ENCODE data around the gene AGBL3.

AGBL3 gene

GRCh38 chr7:135156290-135156689, 170.0 kb downstream of the AGBL3 start:
- H3K4me2 ChIP-seq (ENCODE audit: low read length), result no peak overlapping the region
- H3K9me3 ChIP-seq (ENCODE audit: insufficient read depth, low read depth, low read length), result peaks cover 8% of the 10 kb centered on the region
- no peak overlapping the region for H3K18ac ChIP-seq (ENCODE audit: low read length)
- no peak overlapping the region for H3K23ac ChIP-seq (ENCODE audit: low read length)
- no peak overlapping the region for H2BK120ac ChIP-seq (ENCODE audit: insufficient read depth, low read length, poor library complexity)
- no peak overlapping the region for H2BK12ac ChIP-seq (ENCODE audit: low read length)
- no peak overlapping the region for H2AFZ ChIP-seq (ENCODE audit: insufficient read depth, low read length, poor library complexity)
- no peak overlapping the region for H3K14ac ChIP-seq (ENCODE audit: low read length)
- H4K12ac ChIP-seq (ENCODE audit: low read depth, low read length), result no peak overlapping the region
- no peak overlapping the region for H2AK5ac ChIP-seq (ENCODE audit: low read length)
- H3K36me3 ChIP-seq (ENCODE audit: control insufficient read depth in 1 of 2, insufficient read depth in 2 of 2, low read length in 2 of 2), result peaks cover 0 to 3% of the 10 kb centered on the region in 2 experiments
- H4K8ac ChIP-seq (ENCODE audit: low read depth, low read length), result no peak overlapping the region
- H2BK5ac ChIP-seq (ENCODE audit: low read depth, low read length, poor library complexity), result no peak overlapping the region
- H3K4ac ChIP-seq (ENCODE audit: low read depth, low read length), result no peak overlapping the region
- WGBS (ENCODE audit: extremely low coverage, insufficient coverage, insufficient read length), result no CpG with 5 or more reads among the region's 1 CpG
- no peak overlapping the region for H3K9ac ChIP-seq (ENCODE audit: low read length)
- DNase-seq, result no peak
- H4K91ac ChIP-seq (ENCODE audit: low read depth, low read length), result no peak overlapping the region
- peaks cover 3 to 7% of the 10 kb centered on the region in 2 experiments for H3K4me1 ChIP-seq (ENCODE audit: control insufficient read depth in 1 of 2, insufficient read depth in 2 of 2, low read length in 2 of 2)
- no peaks in the 10 kb centered on the region for H3K27me3 ChIP-seq (ENCODE audit: insufficient read depth, low read length)
- H3K79me1 ChIP-seq (ENCODE audit: low read length), result no peaks in the 10 kb centered on the region
- no peak overlapping the region for H3K27ac ChIP-seq (ENCODE audit: low read depth, low read length)
- no peaks in the 10 kb centered on the region for H3K79me2 ChIP-seq (ENCODE audit: control insufficient read depth, insufficient read depth, low read length, poor library complexity)
- H3K4me3 ChIP-seq (ENCODE audit: low read depth, low read length), result no peak overlapping the region

GRCh38 chr7:135158141-135158655, 171.9 kb downstream of the AGBL3 start:
- no peak for DNase-seq
- Histone ChIP-seq H4K8ac (ENCODE audit: low read depth, low read length) (no peak overlapping the region), H3K4me2 (ENCODE audit: low read length) (no peak overlapping the region), H3K4me1 (ENCODE audit: control insufficient read depth in 1 of 2, insufficient read depth in 2 of 2, low read length in 2 of 2) (peaks cover 3 to 7% of the 10 kb centered on the region in 2 experiments), H4K12ac (ENCODE audit: low read depth, low read length) (no peak overlapping the region), H3K4ac (ENCODE audit: low read depth, low read length) (no peak overlapping the region), H2AFZ (ENCODE audit: insufficient read depth, low read length, poor library complexity) (no peak overlapping the region), H3K18ac (ENCODE audit: low read length) (no peak overlapping the region), H2AK5ac (ENCODE audit: low read length) (no peak overlapping the region), H3K79me2 (ENCODE audit: control insufficient read depth, insufficient read depth, low read length, poor library complexity) (no peaks in the 10 kb centered on the region), H3K4me3 (ENCODE audit: low read depth, low read length) (no peak overlapping the region), H2BK120ac (ENCODE audit: insufficient read depth, low read length, poor library complexity) (no peak overlapping the region), H3K23ac (ENCODE audit: low read length) (no peak overlapping the region), H3K9me3 (ENCODE audit: insufficient read depth, low read depth, low read length) (peaks cover 13% of the 10 kb centered on the region), H2BK12ac (ENCODE audit: low read length) (no peak overlapping the region), H3K27me3 (ENCODE audit: insufficient read depth, low read length) (no peaks in the 10 kb centered on the region), H3K14ac (ENCODE audit: low read length) (no peak overlapping the region), H3K36me3 (ENCODE audit: control insufficient read depth in 1 of 2, insufficient read depth in 2 of 2, low read length in 2 of 2) (peaks cover 0 to 3% of the 10 kb centered on the region in 2 experiments), H3K27ac (ENCODE audit: low read depth, low read length) (no peak overlapping the region), H4K91ac (ENCODE audit: low read depth, low read length) (no peak overlapping the region), H3K9ac (ENCODE audit: low read length) (no peak overlapping the region), H3K79me1 (ENCODE audit: low read length) (no peaks in the 10 kb centered on the region), H2BK5ac (ENCODE audit: low read depth, low read length, poor library complexity) (no peak overlapping the region)
- no CpG with 5 or more reads among the region's 1 CpG for WGBS (ENCODE audit: extremely low coverage, insufficient coverage, insufficient read length)

- Histone ChIP-seq H3K79me1 (ENCODE audit: low read length) (no peaks in the 10 kb centered on the region), H3K4me2 (ENCODE audit: low read length) (no peak overlapping the region), H3K4ac (ENCODE audit: low read depth, low read length) (no peak overlapping the region), H2AK5ac (ENCODE audit: low read length) (no peak overlapping the region), H4K91ac (ENCODE audit: low read depth, low read length) (no peak overlapping the region), H3K23ac (ENCODE audit: low read length) (no peak overlapping the region), H3K27ac (ENCODE audit: low read depth, low read length) (no peak overlapping the region), H3K4me1 (ENCODE audit: control insufficient read depth in 1 of 2, insufficient read depth in 2 of 2, low read length in 2 of 2) (peaks cover 3 to 7% of the 10 kb centered on the region in 2 experiments), H3K79me2 (ENCODE audit: control insufficient read depth, insufficient read depth, low read length, poor library complexity) (no peaks in the 10 kb centered on the region), H4K8ac (ENCODE audit: low read depth, low read length) (no peak overlapping the region), H2AFZ (ENCODE audit: insufficient read depth, low read length, poor library complexity) (no peak overlapping the region), H2BK5ac (ENCODE audit: low read depth, low read length, poor library complexity) (no peak overlapping the region), H2BK12ac (ENCODE audit: low read length) (no peak overlapping the region), H3K9ac (ENCODE audit: low read length) (no peak overlapping the region), H3K9me3 (ENCODE audit: insufficient read depth, low read depth, low read length) (peaks cover 13% of the 10 kb centered on the region), H3K14ac (ENCODE audit: low read length) (no peak overlapping the region), H4K12ac (ENCODE audit: low read depth, low read length) (no peak overlapping the region), H3K27me3 (ENCODE audit: insufficient read depth, low read length) (no peaks in the 10 kb centered on the region), H3K18ac (ENCODE audit: low read length) (no peak overlapping the region), H2BK120ac (ENCODE audit: insufficient read depth, low read length, poor library complexity) (no peak overlapping the region), H3K4me3 (ENCODE audit: low read depth, low read length) (no peak overlapping the region), H3K36me3 (ENCODE audit: control insufficient read depth in 1 of 2, insufficient read depth in 2 of 2, low read length in 2 of 2) (peaks cover 2 to 5% of the 10 kb centered on the region in 2 experiments)
- no CpG with 5 or more reads among the region's 6 CpGs for WGBS (ENCODE audit: extremely low coverage, insufficient coverage, insufficient read length)
- no peak for DNase-seq
Observed at GRCh38 chr7:135158874-135159273, 172.6 kb downstream of the AGBL3 start.

GRCh38 chr7:135159359-135160085, 173.2 kb downstream of the AGBL3 start:
- Histone ChIP-seq H4K8ac (ENCODE audit: low read depth, low read length) (no peak overlapping the region), H3K27me3 (ENCODE audit: insufficient read depth, low read length) (no peaks in the 10 kb centered on the region), H4K91ac (ENCODE audit: low read depth, low read length) (no peak overlapping the region), H2BK120ac (ENCODE audit: insufficient read depth, low read length, poor library complexity) (no peak overlapping the region), H2AFZ (ENCODE audit: insufficient read depth, low read length, poor library complexity) (no peak overlapping the region), H3K36me3 (ENCODE audit: control insufficient read depth in 1 of 2, insufficient read depth in 2 of 2, low read length in 2 of 2) (peaks cover 4 to 10% of the 10 kb centered on the region in 2 experiments), H3K4me1 (ENCODE audit: control insufficient read depth in 1 of 2, insufficient read depth in 2 of 2, low read length in 2 of 2) (peaks cover 3 to 7% of the 10 kb centered on the region in 2 experiments), H3K14ac (ENCODE audit: low read length) (no peak overlapping the region), H3K79me1 (ENCODE audit: low read length) (no peaks in the 10 kb centered on the region), H4K12ac (ENCODE audit: low read depth, low read length) (no peak overlapping the region), H3K9ac (ENCODE audit: low read length) (no peak overlapping the region), H3K4ac (ENCODE audit: low read depth, low read length) (no peak overlapping the region), H3K27ac (ENCODE audit: low read depth, low read length) (no peak overlapping the region), H2BK12ac (ENCODE audit: low read length) (no peak overlapping the region), H3K4me2 (ENCODE audit: low read length) (no peak overlapping the region), H3K9me3 (ENCODE audit: insufficient read depth, low read depth, low read length) (peaks cover 13% of the 10 kb centered on the region), H2AK5ac (ENCODE audit: low read length) (no peak overlapping the region), H3K79me2 (ENCODE audit: control insufficient read depth, insufficient read depth, low read length, poor library complexity) (no peaks in the 10 kb centered on the region), H2BK5ac (ENCODE audit: low read depth, low read length, poor library complexity) (no peak overlapping the region), H3K18ac (ENCODE audit: low read length) (no peak overlapping the region), H3K23ac (ENCODE audit: low read length) (no peak overlapping the region), H3K4me3 (ENCODE audit: low read depth, low read length) (no peak overlapping the region)
- no peak for DNase-seq
- no CpG with 5 or more reads among the region's 2 CpGs for WGBS (ENCODE audit: extremely low coverage, insufficient coverage, insufficient read length)
